ENCODE measurements around the gene SIPA1L3. TPM values are rescaled to one million over a fixed set of nuclear protein-coding genes. Genes with fewer than 3 reads are reported as not detected.

Gene SIPA1L3
- total and polyA plus RNA-seq, 10 of the 15 experiments (the other 5 are each of a cell fraction or from before 2014, with no cell fraction given): 0.24 to 66.2 (median 19.1) TPM

DNA sequence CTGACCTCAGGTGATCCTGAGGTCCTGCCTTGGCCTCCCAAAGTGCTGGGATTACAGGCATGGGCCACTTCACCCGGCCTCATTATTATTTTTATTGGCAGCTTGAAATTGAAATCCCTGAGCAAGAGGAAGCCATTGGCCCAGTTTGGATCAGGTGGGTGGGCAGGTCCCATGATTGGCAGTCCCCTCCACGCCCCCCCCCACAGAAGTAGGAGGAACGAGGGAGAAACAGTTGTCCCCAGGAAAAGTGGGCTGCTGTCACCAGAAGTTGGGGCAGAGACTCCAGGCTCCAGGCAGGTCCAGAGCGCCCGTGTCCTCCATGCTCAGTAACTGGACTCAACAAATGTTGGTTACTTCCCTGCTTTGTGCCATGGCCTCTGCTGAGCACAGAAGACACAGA is 70.4 kb downstream of the SIPA1L3 start:
- ATAC-seq (no peak), FAIRE-seq (no peak), DNase-seq (ENCODE audit: low read depth, low spot score) (no peak)
- Histone ChIP-seq H3K79me2 (ENCODE audit: control insufficient read depth, insufficient read depth, low read length) (peaks cover 79% of the 10 kb centered on the region), H3K27ac (ENCODE audit: control insufficient read depth, insufficient read depth) (peak overlapping the region; percentile 95), H3K4me2 (ENCODE audit: control insufficient read depth, insufficient read depth) (no peak overlapping the region), H3K9me3 (replicated peaks; ENCODE audit: control insufficient read depth, insufficient read depth, low read length) (no peaks in the 10 kb centered on the region; the same call in 2 of the 3 replicates), H3K27me3 (replicated peaks in 1 of 2; ENCODE audit: control insufficient read depth in 2 of 2, insufficient read depth in 2 of 2, low read length in 1 of 2) (no peaks in the 10 kb centered on the region), H4K20me1 (ENCODE audit: control insufficient read depth, insufficient read depth) (no peaks in the 10 kb centered on the region), H3K36me3 (ENCODE audit: control insufficient read depth in 2 of 2, insufficient read depth in 2 of 2, low read length in 1 of 2) (peaks cover 2% of the 10 kb centered on the region in 2 experiments; a peak in 2 of 4 replicates), H3K9ac (ENCODE audit: control insufficient read depth, insufficient read depth, low read length) (no peak overlapping the region), H3K4me1 (ENCODE audit: control insufficient read depth, insufficient read depth, low read length) (peaks cover 71% of the 10 kb centered on the region), H3K4me3 (no peak overlapping the region), H2AFZ (ENCODE audit: control insufficient read depth, low read depth, low read length) (no peak overlapping the region)
- ChIA-PET SMC1A (ENCODE audit: uncharacterized antibody, unreplicated experiment) (interaction anchor here (1.2 to 6.9 kb wide), 10 partner anchors 9 to 71 kb away, joined by 3 to 48 read pairs (median 16); partner anchors contain the start of genes SIPA1L3 and WDR87), CTCF (interaction anchor here (1.1 to 2.0 kb wide), 5 partner anchors 10 to 72 kb away, joined by 3 to 13 read pairs (median 4); no protein-coding TSS in a partner anchor), RAD21 (ENCODE audit: unreplicated experiment) (interaction anchor here (0.9 to 5.5 kb wide), 14 partner anchors 9 to 71 kb away, joined by 3 to 38 read pairs (median 13); partner anchors contain the start of genes SIPA1L3 and WDR87), POLR2A (interaction anchor here (1.0 to 4.4 kb wide), 12 partner anchors 9 to 69 kb away, joined by 3 to 47 read pairs (median 5); no protein-coding TSS in a partner anchor)
- BruUV-seq (replicated peaks): no TSS peak
- in situ Hi-C loops (cut with MboI): loop anchor here (5.0 kb wide), 1 partner anchor 65 kb away; no protein-coding TSS in a partner anchor
- intact Hi-C loops (cut with micrococcal nuclease; ENCODE audit: unreplicated experiment): loop anchor here (5.0 kb wide), 1 partner anchor 50 kb away; no protein-coding TSS in a partner anchor
- peak; percentile 42 for TF ChIP-seq PBX3 (IDR thresholded peaks at IDR 0.05; ENCODE audit: insufficient replicate concordance, low read depth, low read length)
- TF ChIP-seq SIX5 (IDR thresholded peaks at IDR 0.05; ENCODE audit: low read depth, low read length, severe bottlenecking): no peak
- 0 out of 2 replicates have a peak, but pooled peaks have one; percentile 5 for TF ChIP-seq YY1 (IDR thresholded peaks at IDR 0.05; ENCODE audit: low read depth, low read length)
- TF ChIP-seq NFYB (IDR thresholded peaks at IDR 0.05; ENCODE audit: insufficient read depth, low read depth, low read length): peak; percentile 21; the same call in 1 of the 2 replicates
- TF ChIP-seq, protein P1, sequence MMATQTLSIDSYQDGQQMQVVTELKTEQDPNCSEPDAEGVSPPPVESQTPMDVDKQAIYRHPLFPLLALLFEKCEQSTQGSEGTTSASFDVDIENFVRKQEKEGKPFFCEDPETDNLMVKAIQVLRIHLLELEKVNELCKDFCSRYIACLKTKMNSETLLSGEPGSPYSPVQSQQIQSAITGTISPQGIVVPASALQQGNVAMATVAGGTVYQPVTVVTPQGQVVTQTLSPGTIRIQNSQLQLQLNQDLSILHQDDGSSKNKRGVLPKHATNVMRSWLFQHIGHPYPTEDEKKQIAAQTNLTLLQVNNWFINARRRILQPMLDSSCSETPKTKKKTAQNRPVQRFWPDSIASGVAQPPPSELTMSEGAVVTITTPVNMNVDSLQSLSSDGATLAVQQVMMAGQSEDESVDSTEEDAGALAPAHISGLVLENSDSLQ (IDR thresholded peaks at IDR 0.05): peak; percentile 85
- WGBS (ENCODE audit: insufficient coverage, insufficient replicate concordance, low lambda C conversion rate, missing lambda C conversion rate): 88% methylated on average over 5 of the region's 5 CpGs

All from GM12878 (cell line).